Measurements from ENCODE around the gene WSB1.

- no peak for TF ChIP-seq CTCF (IDR thresholded peaks at IDR 0.05; ENCODE audit: poor library complexity)
- TF ChIP-seq EZH2phosphoT487 (IDR thresholded peaks at IDR 0.05; ENCODE audit: low read depth, severe bottlenecking, unreplicated experiment) = no peak
Measured at GRCh38 chr17:27354491-27355081, 60.7 kb downstream of the WSB1 start.
